Left renal cortex interstitium (tissue), 4 donors: ENCODE results near the gene LSM6. TPM values are rescaled to one million over a fixed set of nuclear protein-coding genes. Genes with fewer than 3 reads are reported as not detected.

ENCODE experiments used
- DNase-seq, 4 donors: peaks; one replicate each; pipeline ENCODE4 v3.0.0-alpha.2; 2013; ENCODE audit warnings: low read depth in 4 of 4, low spot score in 2 of 4, missing footprints in 1 of 4
- polyA plus RNA-seq, 4 donors: library from polyadenylated mRNA; unstranded; fragments of 120-200 nt; gene quantifications; one replicate each; pipeline ENCODE4 v1.2.1, GENCODE V29; 2013; ENCODE audit not compliant: insufficient read length in 4 of 4

The LSM6 gene
- polyA plus RNA-seq: 10 to 100 TPM; 55.2 to 76.0 (median 63.3) TPM

GRCh38 chr4:146175541-146176453, at the start of gene LSM6:
TSS of gene LSM6 (plus strand) at chr4:146175718. CDS start at chr4:146182922, 7,204 bp downstream.
- peak; percentile 66 to 85 (median 78) for DNase-seq

- DNase-seq: no peak
Observed at GRCh38 chr4:146132445-146132844, 43.1 kb upstream of the LSM6 start.

GRCh38 chr4:146134761-146135445, 40.6 kb upstream of the LSM6 start:
- DNase-seq: no peak

DNA sequence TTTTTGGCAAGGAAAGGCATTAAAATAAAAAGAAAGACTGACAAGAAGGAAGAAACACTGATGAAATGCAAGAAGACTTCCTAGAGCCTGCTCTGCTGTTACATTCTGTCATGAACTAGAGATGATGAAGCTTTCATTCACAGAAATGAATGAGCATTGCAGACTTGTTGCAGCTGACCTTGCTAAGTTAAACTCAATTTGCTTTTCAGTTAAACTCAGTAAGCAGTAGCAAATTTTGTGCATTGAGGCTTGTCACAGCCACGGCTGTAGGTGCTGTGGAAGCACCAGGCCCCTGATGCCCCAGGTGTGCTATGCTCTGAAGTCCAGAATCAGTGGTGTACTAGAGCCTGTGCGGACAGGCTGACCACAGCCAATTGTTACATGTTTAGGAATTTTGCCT, 39.6 kb upstream of the LSM6 start:
- no peak for DNase-seq

GRCh38 chr4:146142768-146143167, 32.8 kb upstream of the LSM6 start:
- DNase-seq: no peak

GRCh38 chr4:146143888-146144287, 31.6 kb upstream of the LSM6 start:
- DNase-seq: no peak

GRCh38 chr4:146146918-146147317, 28.6 kb upstream of the LSM6 start:
- no peak for DNase-seq

GRCh38 chr4:146148021-146148420, 27.5 kb upstream of the LSM6 start:
- no peak for DNase-seq

DNA sequence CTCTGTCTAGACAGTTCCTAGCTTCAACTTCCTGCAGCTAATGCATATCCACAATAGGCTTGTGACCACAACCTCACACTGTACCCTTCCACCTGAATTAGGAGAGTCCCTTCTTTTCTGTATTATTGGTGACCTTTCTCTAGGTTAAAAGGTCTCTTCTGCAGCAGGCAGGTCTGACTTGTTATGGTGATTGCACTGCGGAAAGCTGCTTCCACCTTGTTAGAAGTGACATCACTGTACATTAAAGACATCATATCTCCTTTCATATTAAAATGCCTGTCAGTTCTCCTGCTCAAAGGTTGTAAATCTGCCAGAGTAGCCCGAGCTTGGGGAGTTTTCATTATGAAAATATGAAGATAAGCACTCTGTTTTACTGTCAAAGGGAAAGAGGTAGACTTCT, 21.5 kb upstream of the LSM6 start:
- DNase-seq: no peak

GRCh38 chr4:146155152-146155724, 20.3 kb upstream of the LSM6 start:
- DNase-seq: no peak

GRCh38 chr4:146158036-146158745, 17.3 kb upstream of the LSM6 start:
- DNase-seq: no peak

DNA sequence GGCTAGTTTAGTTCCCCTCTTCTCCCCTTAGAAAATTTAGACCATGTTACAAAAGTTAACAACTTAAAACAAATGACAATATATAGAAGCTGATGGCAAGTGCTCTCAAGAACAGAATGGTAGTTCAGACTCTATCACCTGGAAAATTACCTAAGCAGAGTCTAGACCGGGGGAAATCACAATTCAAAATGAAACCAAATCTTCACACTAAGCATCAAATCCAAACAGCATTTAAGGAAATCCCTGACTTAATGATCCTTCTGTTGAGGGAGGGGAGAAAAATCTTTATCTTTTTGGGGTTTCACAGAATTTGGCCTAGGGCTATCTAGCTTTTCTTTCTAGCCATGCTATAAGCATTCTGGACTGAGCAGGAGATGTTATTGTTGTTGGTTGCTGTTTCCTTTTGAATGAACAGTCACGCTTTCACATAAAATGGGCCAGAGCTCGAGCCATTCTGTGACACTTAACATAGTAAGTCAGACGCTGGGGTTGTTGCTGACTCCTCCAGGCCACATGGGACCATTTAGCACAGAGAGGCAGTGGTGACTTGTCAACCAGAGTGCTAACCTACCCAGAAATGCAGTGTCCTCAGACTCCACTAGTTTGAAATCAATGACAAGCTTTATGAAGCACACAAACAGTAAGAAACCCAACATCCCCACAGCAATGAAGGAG, 16.0 kb upstream of the LSM6 start:
- no peak for DNase-seq

DNA sequence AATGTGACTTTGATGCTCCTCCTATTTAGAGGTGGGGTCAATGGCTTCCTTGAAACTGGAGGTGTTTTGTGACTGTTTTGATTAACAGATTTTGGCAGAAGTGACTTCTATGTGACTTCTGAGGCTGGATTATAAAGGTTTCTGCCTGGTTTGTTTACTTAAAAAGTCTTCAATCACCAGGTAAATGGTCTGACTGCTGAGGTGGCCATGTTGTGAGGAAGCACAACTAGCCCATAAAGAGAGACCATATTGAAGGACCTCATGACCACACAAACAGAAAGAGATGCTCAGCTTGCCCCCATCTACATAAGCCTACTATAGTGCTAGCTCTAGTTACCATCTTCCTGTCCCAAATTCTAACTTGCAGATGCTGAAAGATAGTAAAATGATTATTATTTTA, 14.3 kb upstream of the LSM6 start:
- no peak for DNase-seq

- no peak for DNase-seq
Observed at GRCh38 chr4:146165221-146165620, 10.3 kb upstream of the LSM6 start.

GRCh38 chr4:146165840-146166239, 9.7 kb upstream of the LSM6 start:
- no peak for DNase-seq

DNA sequence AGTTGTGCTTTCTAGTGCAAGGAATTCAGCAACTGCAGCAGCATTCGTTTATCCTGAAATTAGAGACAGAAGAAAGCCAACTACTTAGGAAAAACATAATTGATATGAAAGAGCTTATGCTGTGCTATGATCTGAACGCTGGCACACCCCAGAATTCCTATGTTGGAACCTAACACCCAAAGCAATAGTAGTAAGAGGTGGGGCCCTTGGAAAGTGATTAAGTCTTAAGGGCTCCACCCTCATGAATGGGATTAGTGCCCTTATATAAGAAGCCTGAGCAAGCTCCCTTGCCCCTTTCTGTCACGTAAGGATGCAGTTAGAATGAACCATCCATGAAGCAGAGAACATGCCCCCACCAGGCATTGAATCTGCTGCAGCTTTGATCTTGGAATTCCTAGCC, 5.4 kb upstream of the LSM6 start:
- no peak for DNase-seq

- no peak for DNase-seq
Observed at GRCh38 chr4:146176891-146177290, 1.4 kb downstream of the LSM6 start.

- DNase-seq: no peak
Observed at GRCh38 chr4:146178126-146178525, 2.6 kb downstream of the LSM6 start.

GRCh38 chr4:146179784-146180370, 4.4 kb downstream of the LSM6 start:
- DNase-seq: no peak

DNA sequence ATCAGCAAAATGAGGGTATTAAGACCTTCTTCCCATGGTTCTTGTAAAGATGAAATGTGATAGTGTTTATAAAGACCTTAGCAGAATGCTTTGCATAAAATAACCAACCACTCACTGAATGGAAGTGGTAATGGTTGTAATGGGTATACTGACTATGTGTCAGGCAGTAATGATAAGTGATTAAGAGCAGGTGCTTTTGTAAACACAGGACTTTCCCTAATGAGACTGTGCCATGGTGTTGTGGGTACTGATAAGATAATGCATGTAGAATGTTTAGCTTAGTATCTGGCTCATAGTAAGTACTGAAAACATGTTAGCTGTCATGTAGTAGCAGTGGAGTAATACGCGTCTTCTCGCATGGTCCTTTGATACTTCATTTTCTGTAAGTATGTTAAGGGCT, 6.9 kb downstream of the LSM6 start:
- DNase-seq: no peak
